ENCODE results near the gene EXOC6B. TPM values are rescaled to one million over a fixed set of nuclear protein-coding genes. Genes with fewer than 3 reads are reported as not detected.

The EXOC6B gene
- total and polyA plus RNA-seq, 2 of the 8 experiments (the other 6 are each of a cell fraction or from before 2014, with no cell fraction given) = 13.5 to 33.0 TPM

DNA sequence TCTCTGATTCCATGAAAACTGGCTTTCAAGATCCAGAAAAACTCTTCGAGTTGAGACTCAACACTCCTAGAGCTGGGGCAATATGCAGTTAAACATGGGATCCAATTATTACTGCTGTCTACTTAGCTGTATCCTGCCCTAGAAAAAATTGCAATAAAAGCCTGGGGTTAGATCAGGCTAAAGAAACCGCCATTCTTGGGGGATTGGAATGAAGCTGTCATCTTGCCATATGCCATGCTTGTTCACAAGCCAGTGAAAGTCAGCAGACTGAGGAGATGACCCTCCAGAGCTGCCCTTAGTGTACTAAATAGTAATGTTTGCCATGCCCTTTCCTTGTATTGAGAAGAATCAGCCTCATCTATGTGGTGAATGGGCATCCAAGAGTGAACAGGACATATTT lies 647.3 kb downstream of the EXOC6B start:
- H3K56ac ChIP-seq (replicated peaks; ENCODE audit: insufficient read length, low read depth, low read length) = no peak overlapping the region
- peaks cover 0 to 7% (median 3%) of the 10 kb centered on the region in 4 experiments; a peak in 3 of 7 replicates for H3K4me1 ChIP-seq (replicated peaks in 1 of 4; ENCODE audit: control insufficient read depth in 3 of 4, insufficient read depth in 4 of 4, low read length in 3 of 4)
- H4K91ac ChIP-seq (replicated peaks; ENCODE audit: insufficient read length, low read length) = no peak overlapping the region
- H4K5ac ChIP-seq (ENCODE audit: insufficient read length, low read depth, low read length) = no peak overlapping the region
- no peak overlapping the region for H3K4me3 ChIP-seq (ENCODE audit: extremely low read depth in 1 of 4, insufficient read depth in 2 of 4, low read depth in 3 of 4, low read length in 4 of 4)
- H2BK120ac ChIP-seq (replicated peaks; ENCODE audit: low read depth, low read length) = no peak overlapping the region
- no peak overlapping the region for H4K8ac ChIP-seq (ENCODE audit: extremely low read depth, insufficient read depth, low read length)
- no peaks in the 10 kb centered on the region; a peak in 1 of 4 replicates for H3K9me3 ChIP-seq (ENCODE audit: insufficient read depth in 2 of 2, low read depth in 1 of 2, low read length in 1 of 2)
- H4K20me1 ChIP-seq (replicated peaks in 1 of 2; ENCODE audit: control insufficient read depth in 1 of 2, insufficient read depth in 2 of 2, low read length in 2 of 2) = no peaks in the 10 kb centered on the region
- no peak overlapping the region for H3K27ac ChIP-seq (ENCODE audit: low read depth, low read length)
- H3K36me3 ChIP-seq (ENCODE audit: control insufficient read depth in 2 of 4, insufficient read depth in 4 of 4, low read length in 3 of 4) = no peaks in the 10 kb centered on the region
- ChIA-PET POLR2A (ENCODE audit: partially characterized antibody) (no interaction called here), CTCF (ENCODE audit: partially characterized antibody) (interaction anchor here (0.5 to 1.4 kb wide), 3 partner anchors 9 to 52 kb away, joined by 3 read pairs; no protein-coding TSS in a partner anchor)
- H3K18ac ChIP-seq (ENCODE audit: extremely low read depth, low read length) = no peak overlapping the region
- H2BK15ac ChIP-seq (ENCODE audit: low read length) = no peak overlapping the region
- H2AFZ ChIP-seq (ENCODE audit: low read length) = no peak overlapping the region
- H3K14ac ChIP-seq (ENCODE audit: insufficient read length) = no peak overlapping the region
- DNase-seq (ENCODE audit: low read depth in 1 of 2, low spot score in 2 of 2) (no peak), FAIRE-seq (no peak)
- no peak overlapping the region for H2BK5ac ChIP-seq (ENCODE audit: low read depth, low read length)
- no peak overlapping the region for H2BK12ac ChIP-seq (ENCODE audit: low read depth, low read length)
- TF ChIP-seq JUN (IDR thresholded peaks at IDR 0.05; ENCODE audit: low read depth, low read length) (no peak), KDM5A (IDR thresholded peaks at IDR 0.05; ENCODE audit: low read length) (no peak), RAD21 (IDR thresholded peaks at IDR 0.05 in 1 of 2, conservative IDR thresholded peaks at IDR 0.05 in 1 of 2; ENCODE audit: low read depth in 2 of 2, low read length in 2 of 2) (no peak), TAF1 (IDR thresholded peaks at IDR 0.05; ENCODE audit: low read depth, low read length) (no peak), GTF2F1 (IDR thresholded peaks at IDR 0.05; ENCODE audit: borderline replicate concordance, low read depth, low read length) (no peak), CTBP2 (IDR thresholded peaks at IDR 0.05; ENCODE audit: borderline replicate concordance, insufficient read depth, insufficient read length, low read length) (no peak), POU5F1 (IDR thresholded peaks at IDR 0.05; ENCODE audit: low read depth, low read length) (no peak)
- no peaks in the 10 kb centered on the region; a peak in 2 of 7 replicates for H3K27me3 ChIP-seq (replicated peaks in 1 of 4; ENCODE audit: control insufficient read depth in 3 of 4, extremely low read depth in 1 of 4, insufficient read depth in 3 of 4, low read length in 3 of 4)
- no peaks in the 10 kb centered on the region for H3K79me1 ChIP-seq (ENCODE audit: low read depth, low read length)
- no peak overlapping the region for H2BK20ac ChIP-seq (ENCODE audit: low read length)
- no peak overlapping the region for H3K23ac ChIP-seq (ENCODE audit: insufficient read length)
- H3K4ac ChIP-seq (replicated peaks; ENCODE audit: insufficient read length, low read depth, low read length) = no peak overlapping the region
- no peak overlapping the region for H3K4me2 ChIP-seq (ENCODE audit: insufficient read depth in 1 of 2, low read depth in 2 of 2, low read length in 2 of 2)
- 89% methylated on average over 2 of the region's 2 CpGs; no CpG with 5 or more reads in 1 of the 2 experiments for WGBS, 2 experiments (ENCODE audit: extremely low coverage in 1 of 2, insufficient coverage in 1 of 2, insufficient read length in 1 of 2, insufficient replicate concordance in 2 of 2, low coverage in 1 of 2, low lambda C conversion rate in 2 of 2, missing lambda C conversion rate in 1 of 2)
- H3K23me2 ChIP-seq (ENCODE audit: low read depth, low read length) = 0 out of 2 replicates have a peak, but pooled peaks cover 2% of the 10 kb centered on the region
- no peak overlapping the region for H2AK5ac ChIP-seq (ENCODE audit: low read depth, low read length)
- no peak overlapping the region for H3K9ac ChIP-seq (replicated peaks in 1 of 4; ENCODE audit: extremely low read depth in 1 of 4, low read depth in 3 of 4, low read length in 3 of 4)
- no peaks in the 10 kb centered on the region for H3K79me2 ChIP-seq (ENCODE audit: control insufficient read depth in 1 of 2, insufficient read depth in 2 of 2, low read length in 2 of 2)
